Cortex of kidney (tissue), 1 donor: Measurements from ENCODE around the gene CCNDBP1.
"Not testable (repeated sequence)": the region's sequence is repeated elsewhere in the genome, so short reads cannot be mapped to it uniquely, and the experiment has no call there.

Source experiments
- DNase-seq: peaks from one replicate; lab custom pipeline; 2025; lab: John Stamatoyannopoulos, UW

CCNDBP1 gene

DNA sequence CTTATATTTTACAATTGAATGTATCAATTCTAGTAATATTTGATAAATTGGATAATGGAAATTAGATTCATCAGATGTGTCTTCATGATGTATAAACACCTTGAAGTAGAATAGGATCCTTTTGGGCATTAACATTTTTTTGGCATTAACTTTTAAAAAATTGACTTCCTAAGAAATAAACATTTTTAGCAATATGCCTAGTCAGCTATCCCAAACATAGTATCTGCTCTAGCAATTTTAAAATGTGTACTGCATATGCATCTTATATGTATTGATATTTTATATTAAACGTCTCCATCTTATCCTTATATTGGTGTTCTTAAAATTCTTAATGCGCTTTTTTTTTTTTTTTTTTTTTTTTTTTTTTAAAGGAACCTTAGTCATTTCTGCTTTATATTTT is 8.5 kb downstream of the CCNDBP1 start:
- no peak for DNase-seq

- no peak for DNase-seq
These were observed 9.6 kb downstream of the CCNDBP1 start for GRCh38 chr15:43194795-43195194.

GRCh38 chr15:43196760-43197548 is 11.8 kb downstream of the CCNDBP1 start:
- no peak for DNase-seq

DNA sequence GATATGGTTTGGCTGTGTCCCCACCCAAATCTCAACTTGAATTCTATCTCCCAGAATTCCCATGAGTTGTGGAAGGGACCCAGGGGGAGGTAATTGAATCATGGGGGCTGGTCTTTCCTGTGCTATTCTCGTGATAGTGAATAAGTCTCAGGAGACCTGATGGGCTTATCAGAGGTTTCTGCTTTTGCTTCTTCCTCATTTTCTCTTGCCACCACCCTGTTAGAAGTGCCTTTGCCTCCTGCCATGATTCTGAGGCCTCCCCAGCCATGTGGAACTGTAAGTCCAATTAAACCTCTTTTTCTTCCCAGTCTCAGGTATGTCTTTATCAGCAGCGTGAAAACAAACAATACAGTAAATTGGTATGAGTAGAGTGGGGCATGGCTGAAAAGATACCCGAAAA is 12.6 kb downstream of the CCNDBP1 start:
- DNase-seq, result not testable (repeated sequence)

- not testable (repeated sequence) for DNase-seq
These were observed 13.4 kb downstream of the CCNDBP1 start for GRCh38 chr15:43198556-43198955.

DNA sequence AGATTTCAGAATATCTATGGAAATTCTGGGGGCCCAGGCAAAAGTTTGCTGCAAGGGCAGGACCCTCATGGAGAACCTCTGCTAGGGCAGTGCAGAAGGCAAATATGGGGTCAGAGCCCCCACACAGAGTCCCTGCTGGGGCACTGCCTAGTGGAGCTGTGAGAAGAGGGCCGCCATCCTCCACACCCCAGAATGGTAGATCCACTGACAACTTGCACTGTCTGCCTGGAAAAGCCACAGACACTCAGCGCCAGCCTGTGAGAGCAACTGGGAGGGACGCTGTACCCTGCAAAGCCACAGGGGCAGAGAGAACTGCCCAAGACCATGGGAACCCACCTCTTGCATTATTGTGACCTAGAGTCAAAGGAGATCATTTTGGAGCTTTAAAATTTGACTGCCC is 13.8 kb downstream of the CCNDBP1 start:
- DNase-seq, result no peak

DNA sequence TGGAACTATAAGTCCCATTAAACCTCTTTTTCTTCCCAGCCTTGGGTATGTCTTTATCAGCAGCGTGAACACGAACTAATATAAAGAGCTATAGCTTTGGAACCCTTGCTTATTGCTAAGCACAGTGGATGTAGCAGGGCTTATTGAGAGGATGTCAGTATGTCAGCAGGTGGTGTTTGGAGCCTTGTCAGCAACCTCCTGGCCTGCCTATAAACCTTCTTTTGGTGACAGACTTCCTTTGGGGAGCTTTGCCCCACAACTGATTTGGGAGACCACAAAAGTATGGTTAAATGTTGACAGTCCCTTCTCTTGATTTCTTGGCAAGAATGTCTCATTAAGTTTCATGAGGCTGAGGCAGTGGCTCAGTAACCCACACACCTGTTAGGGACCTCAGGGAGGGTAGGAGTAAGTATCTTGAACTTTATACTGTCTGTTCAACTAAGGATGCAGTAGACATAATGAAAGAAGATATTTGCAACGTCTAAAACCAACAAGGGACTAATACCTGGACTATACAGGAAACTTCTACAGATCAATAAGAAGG is 14.8 kb downstream of the CCNDBP1 start:
- DNase-seq, result no peak

DNA sequence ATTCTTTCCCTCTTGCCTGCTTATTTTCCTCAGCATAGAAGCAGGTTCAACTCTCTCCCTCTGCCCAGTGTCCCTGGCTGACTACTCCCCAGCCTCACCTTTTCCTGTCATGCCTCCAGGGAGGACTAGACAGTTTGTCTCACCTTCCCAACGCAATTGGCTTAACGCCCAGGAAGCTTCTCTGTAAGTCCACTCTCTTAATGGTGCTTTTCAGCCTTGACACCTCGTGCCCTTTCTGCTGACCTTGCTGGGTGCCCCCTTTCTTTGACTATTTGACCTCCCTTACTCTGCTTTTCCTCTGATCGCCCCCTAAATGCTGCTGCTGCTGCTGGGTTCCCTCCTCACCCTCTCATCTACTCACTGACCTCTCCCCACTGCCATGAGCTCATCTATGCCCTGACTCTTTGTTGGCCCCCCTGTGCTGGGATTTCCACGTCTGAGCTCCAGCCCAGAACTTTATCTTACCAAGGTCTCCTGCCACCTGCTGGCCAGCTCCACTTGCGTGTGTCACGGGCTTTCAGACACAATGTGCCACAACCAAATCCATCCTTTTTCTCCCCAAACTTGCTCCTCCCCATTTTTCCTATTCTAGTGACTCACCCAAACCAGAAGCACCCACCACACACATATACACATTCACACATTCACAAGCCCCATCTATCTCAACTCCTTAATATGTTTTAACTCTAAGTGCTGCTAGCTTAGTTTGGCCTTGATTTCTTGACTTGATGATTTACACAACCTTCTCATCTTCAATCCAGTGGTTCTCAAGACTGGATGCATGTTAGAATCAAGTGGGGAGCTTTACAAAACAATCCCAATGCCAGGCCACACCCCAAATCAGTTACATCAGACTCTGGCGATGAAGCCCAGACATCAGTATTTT is 19.1 kb downstream of the CCNDBP1 start:
- no peak for DNase-seq

- no peak for DNase-seq
These were observed 20.9 kb downstream of the CCNDBP1 start for GRCh38 chr15:43206054-43206453.

GRCh38 chr15:43207024-43207423 is 21.8 kb downstream of the CCNDBP1 start:
- no peak for DNase-seq

DNA sequence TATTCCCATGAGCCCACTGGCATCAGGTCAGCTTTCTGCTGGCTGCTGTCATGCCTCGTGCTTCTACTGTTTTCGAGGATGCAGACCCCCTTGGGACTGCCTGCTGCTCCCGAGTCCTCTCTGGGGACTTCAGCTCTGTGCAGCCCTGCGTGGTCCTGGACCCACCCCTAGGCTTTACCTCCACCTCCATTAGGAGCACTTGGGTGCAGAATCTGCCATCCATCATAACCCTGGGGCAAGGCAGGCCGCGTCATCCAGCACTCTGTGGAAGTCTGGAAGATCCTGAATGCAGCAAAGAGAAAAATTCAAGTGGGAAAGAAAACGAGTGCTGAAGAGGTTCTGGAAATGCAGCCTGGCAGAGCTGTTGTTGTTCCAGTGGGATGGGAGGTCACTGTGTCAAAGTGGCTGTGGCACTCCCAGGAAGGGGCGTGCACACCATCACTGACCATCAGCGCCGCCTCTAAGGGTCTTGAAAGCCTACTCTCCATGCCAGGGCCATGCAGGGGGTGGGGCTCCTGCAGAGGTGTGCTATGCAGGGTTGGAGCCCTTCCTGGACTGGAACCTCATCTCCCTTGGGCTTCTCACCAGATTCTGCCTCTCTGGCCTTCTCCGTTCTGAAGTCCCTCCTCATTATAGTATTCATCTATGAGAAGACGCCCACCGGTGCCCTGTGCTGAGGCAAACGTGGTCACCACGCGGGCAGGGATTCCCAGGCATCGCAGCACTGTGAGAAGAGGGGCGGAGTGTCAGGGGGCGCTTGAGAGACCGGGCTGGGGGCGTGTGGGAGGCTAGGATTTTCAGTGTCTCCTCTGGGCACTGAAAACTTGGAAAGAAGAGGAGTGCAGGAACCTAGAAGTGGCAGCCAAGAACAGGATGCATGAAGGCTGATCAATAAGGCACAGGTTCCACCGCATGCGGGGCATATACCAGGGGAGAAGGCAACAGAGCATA is 23.1 kb downstream of the CCNDBP1 start:
- DNase-seq, result no peak

DNA sequence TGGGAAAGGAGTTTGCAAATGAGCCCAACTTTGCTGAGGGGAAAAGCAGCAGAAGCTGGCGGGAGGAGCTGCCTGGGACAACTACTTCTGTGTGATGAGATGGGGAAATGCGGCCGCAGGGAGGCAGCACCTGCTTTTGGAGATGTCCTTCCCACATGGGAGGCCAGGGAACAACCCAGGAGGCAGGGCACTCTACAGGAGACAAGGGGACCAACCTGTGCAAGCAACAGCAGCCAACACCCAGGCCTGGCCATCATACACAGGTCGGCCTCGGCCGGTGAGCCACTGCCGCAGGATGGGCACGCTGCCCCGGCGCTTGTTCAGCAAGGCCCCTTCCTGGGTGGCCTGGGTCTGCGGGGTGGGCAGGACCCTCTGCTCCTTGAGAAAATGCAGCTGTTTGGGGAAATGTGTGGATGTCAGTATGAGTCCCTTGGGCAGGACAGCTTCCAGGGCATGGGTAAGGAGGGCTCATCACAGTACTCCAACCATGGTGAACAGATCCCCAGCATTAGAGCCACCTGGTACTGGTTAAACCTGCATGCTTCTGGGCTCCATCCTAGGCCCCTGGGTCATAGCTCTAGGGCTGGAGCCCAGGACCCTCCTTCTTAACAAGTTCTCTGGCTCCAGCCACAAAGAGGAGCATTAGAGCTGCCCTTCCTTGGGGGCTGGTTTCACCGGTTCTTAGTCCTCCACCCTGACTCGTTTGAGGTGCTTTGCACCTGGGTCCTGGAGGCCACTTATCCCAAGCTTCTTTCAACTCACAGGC is 24.0 kb downstream of the CCNDBP1 start:
- no peak for DNase-seq

- DNase-seq, result no peak
These were observed 25.1 kb downstream of the CCNDBP1 start for GRCh38 chr15:43210172-43210745.

DNA sequence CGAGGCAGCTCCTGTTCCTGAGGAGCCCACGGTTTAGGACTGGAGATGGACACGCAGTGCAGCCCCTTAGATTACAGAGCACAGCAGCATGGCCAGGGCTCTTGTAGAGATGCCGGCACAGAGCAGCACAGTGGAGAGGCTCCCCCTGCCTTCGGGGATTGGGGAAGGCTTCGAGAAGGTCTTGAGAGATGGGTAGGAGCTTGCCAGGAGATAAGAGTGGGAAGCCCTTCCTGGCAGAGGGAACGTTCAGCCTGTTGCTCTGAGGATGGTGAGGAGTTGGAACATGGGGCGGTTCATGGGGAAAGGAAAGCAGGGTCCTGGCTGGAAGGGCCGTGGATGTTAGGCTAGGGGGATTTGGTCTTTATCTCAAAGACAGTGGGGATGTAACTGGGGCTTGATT is 25.6 kb downstream of the CCNDBP1 start:
- no peak for DNase-seq

DNA sequence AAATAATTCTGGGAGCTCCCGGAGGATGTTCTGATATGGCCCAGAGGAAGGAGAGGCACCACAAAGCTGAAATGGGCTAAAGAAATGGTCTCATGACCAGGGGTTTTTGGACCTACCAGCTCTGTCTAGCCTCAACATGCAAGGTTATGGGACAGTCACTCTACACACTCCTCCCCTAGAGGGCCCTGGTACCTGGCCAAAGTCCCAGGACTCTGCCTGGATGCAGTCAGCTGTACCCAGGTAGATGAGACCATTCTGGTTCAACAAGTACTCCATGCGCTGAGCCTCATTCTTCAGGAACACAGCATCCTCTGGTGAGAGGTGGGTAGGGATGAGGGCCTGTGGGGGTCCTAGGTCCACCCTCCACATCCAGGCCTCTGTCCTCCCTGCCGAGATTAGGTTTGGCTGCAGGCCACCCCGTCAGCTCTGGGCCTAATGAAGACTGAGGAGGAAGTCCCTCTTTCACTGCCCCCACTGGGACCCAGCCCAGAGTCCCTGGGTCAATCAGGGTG is 26.1 kb downstream of the CCNDBP1 start:
- no peak for DNase-seq

- no peak for DNase-seq
These were observed 27.1 kb downstream of the CCNDBP1 start for GRCh38 chr15:43212299-43212698.

DNA sequence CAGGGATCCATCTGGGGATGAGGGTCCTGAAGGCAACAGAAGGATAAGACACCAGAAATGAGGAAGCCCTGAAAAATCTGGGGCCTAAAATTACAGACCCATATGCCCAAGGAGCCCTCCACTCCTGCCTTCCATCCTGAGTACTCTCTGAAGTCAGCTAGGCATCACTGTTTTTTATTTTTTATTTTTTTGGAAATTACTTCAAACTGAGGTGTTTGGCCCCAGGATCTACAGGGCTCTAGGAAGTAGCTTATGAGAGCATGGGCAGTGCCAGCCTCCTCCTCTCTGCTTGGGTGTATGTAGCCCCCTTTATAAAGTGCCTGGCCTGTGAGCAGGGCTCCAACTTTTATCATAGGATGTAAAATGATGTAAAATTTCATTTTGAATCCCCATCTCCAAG is 27.7 kb downstream of the CCNDBP1 start:
- DNase-seq, result no peak

DNA sequence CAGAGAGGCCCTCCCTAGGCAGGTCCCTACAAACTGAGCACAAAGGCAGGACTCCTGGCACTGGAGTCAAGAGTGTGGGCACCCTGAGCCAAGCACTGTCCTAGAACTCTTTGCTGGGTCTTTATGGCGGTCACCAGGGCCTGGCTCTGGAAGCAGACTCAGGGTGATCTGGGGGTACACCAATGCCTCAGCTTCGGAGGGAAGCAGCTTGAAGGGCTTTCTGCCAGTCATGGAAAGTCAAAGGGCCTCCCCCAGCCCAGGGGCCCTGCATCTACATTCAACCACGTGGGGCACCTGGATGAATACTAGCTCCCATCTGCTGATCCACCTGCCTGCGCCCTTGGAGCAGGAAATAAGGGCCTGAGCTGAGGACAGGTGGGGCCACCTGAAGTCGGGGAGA is 28.3 kb downstream of the CCNDBP1 start:
- DNase-seq, result no peak

GRCh38 chr15:43214169-43214568 is 29.0 kb downstream of the CCNDBP1 start:
- DNase-seq, result no peak

DNA sequence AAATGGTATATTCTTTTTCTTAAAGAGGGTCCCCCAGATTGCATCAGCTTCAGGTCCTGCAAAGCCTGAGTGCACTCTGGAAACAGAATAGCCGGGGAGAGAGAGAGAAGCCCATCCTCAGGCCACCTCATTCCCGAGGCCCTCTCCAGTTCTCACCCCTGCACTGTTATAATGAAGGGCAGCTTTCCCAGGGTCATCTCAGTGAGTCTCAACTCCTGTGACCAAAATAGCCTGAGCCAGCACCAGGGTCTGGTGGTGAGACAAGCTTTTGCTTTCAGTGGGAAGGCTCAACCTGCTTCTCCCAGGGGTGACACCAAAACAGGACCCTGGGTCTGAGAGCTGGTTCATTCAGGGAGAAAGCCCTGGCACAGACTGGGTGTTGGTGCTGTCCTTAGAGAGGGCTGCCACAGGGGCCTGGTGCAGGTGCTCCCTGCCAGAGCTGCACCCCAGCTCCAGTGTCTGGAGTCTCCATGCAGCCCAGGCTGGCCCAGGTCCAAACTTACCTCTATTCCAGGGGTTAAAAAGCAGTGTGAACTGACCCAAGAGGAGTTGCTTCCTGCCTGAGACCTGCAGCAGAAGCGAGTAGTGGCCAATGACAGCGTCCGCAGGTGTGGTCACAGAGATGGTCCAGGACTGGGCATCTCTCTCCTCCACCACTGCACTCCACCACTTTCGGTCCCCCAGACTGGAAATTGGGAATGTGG is 29.5 kb downstream of the CCNDBP1 start:
- DNase-seq, result no peak
